GM08714 (cell line): ENCODE data around the gene MTCH2.
"Not testable (repeated sequence)": the region's sequence is repeated elsewhere in the genome, so short reads cannot be mapped to it uniquely, and the experiment has no call there.

ENCODE experiments used
- H3K4me3 ChIP-seq: fragments of 200-500 bp; sonication (Bioruptor generic); 2 replicates; pipeline ENCODE4 v1.5.1; 2014; ENCODE audit warnings: mild to moderate bottlenecking, low read length, inconsistent platforms
- ZNF274 ChIP-seq: IDR thresholded peaks from 2 replicates; pipeline ENCODE4 v1.6.1; 2012; ENCODE audit warnings: mild to moderate bottlenecking, low read depth, low read length

MTCH2 gene

DNA sequence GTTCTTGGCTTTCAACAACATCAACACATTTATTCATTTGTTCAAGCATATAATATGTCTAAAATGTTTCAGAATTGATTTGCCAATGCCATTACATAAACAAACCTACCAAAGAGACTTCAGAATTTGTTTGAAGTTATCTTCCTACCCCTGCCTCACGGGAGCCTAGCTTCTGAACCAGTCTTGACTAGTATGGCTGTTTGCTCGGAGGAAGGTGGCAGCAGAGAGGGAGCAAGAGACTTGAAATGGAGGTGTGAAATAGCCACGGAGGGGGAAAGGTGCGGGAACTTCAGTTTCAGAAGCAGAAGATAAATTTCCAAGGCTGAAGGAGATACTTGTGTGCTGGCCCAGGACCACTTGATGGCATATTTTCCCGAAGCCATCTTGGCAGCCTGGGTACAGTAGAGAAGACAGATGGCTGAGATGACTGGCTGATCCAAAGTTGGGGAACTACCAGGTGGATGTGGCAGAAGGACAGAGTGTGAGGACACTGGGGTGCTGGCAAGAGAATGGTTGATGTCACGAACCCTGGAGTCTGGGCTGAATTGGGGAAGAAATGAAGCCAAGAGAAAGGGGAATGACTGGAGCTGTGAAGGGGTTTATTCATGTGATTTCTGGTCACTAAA lies 14.0 kb upstream of the MTCH2 start:
- no peak for TF ChIP-seq ZNF274
- H3K4me3 ChIP-seq: no peak overlapping the region

DNA sequence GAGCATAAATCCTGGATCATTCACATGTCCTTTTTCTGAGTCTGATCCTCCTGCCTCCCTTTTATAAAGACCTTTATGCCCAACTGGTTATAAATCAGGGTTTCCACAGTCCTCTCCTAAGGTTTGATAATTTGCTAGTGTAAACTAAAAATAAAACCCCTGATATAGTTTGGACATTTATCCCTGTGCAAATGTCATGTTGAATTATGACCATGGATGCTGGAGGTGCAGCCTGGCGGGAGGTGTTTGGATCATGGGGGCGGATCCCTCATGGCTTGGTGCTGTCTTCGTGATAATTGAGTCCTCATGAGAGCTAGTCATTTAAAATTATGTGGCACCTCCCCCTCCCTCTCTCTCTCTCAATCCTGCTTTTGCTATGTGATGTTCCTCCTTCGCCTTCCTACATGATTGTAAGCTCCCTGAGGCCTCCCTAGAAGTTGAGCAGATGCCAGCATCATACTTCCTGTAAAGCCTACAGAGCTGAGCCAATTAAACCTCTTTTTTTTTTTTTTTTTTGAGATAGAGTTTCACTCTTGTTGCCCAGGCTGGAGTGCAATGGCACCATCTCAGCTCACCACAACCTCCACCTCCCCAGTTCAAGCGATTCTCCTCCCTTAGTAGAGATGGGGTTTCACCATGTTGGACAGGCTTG lies 9.6 kb upstream of the MTCH2 start:
- H3K4me3 ChIP-seq: no peak overlapping the region
- no peak for TF ChIP-seq ZNF274

DNA sequence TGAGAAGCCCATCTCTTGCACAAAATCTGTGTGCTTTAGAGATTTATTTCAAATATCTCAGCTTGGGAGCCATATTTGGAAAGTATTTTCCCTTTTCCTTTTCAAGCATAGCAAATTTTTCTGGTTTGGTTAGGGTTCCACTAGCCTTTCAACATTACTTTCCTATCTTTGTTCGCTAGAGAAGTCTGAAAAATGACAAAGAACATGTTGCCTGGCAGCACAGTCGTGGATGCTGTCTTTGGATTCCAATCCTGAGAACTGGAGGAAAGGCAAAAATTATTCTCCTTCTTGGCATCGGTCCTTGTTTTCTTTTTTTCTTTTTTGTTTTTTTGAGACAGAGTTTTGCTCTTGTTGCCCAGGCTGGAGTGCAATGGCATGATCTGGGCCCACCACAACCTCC lies 6.9 kb upstream of the MTCH2 start:
- no peak for TF ChIP-seq ZNF274

DNA sequence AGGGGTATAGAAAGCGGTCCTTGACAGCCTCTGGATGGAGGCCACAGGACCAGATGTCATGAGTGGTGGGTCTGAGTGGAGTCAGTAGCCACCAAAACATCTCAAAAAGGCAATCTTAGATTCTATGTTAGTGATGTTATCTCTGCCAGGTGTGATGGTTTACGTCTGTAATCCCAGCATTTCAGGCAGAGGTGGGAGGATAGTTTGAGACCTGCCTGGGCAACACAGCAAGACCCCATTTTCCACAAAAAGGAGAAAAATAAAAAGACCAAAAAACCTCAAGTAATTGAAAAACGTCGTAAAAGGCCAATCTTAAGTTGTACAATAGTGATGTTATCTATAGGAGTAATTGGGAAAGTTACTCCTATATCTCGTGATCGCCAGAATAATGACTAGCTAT lies 3.7 kb upstream of the MTCH2 start:
- no peak overlapping the region for H3K4me3 ChIP-seq
- no peak for TF ChIP-seq ZNF274

More for the DNA sequence above, 6.9 kb upstream of the MTCH2 start:
- H3K4me3 ChIP-seq: no peak overlapping the region

DNA sequence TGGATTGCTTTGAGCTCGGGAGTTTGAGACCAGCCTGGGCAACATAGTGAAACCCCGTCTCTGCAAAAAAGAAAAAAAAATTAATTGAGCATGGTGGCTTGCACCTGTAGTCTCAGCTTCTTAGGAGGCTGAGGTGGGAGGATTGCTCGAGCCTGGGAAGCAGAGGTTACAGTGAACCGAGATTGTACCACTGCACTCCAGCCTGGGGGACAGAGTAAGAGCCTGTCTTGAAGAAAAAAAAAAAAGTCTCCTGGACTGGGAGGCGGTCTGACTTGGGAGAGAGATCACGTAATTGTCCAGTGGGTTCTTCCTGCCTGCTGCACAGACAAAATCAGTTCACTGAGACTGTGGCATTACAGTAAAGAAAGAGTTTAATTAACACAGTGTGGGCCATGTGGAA lies 3.1 kb upstream of the MTCH2 start:
- H3K4me3 ChIP-seq: no peak overlapping the region
- no peak for TF ChIP-seq ZNF274

DNA sequence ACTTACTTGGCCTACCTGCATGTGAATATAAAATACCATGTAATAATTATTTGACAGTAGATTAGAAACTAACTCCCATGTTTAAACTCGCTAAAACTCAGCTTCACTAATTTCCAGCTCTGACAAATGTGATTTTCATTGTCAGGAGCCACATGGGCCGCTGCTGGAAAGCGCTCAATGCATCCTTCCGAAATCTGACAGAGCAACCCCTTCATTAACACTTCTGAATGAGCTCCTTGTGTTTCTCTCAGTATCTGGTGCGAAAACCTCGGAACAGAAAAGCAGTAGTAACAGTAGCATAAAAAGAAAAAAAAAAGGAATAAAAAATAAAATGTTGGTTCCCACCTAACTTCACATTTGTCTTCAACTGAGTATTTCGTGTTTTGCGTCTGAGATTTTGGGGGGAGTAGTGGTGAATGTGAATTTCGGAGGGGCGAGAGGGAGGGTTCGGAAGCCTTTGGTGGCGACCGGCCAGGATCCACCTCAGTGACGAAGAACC lies 710 bp downstream of the MTCH2 start:
- peak overlapping the region; percentile 92 for H3K4me3 ChIP-seq
- TF ChIP-seq ZNF274: no peak

DNA sequence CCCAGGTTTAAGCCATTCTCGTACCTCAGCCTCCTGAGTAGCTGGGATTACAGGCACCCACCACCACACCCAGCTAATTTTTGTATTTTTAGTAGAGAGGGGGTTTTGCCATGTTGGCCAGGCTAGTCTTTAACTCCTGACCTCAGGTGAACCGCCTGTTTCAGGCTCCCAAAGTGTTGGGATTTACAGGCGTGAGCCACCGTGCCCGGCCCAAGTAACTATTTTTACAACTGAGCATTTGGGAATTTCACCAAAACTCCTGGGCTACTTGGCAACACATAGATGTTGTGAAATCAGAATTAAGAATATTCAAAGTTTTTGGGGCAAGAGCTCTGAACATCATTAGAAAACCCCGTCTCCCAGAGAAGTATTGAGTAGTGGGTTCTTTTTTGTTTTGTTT lies 1.9 kb downstream of the MTCH2 start:
- H3K4me3 ChIP-seq: not testable (repeated sequence)

DNA sequence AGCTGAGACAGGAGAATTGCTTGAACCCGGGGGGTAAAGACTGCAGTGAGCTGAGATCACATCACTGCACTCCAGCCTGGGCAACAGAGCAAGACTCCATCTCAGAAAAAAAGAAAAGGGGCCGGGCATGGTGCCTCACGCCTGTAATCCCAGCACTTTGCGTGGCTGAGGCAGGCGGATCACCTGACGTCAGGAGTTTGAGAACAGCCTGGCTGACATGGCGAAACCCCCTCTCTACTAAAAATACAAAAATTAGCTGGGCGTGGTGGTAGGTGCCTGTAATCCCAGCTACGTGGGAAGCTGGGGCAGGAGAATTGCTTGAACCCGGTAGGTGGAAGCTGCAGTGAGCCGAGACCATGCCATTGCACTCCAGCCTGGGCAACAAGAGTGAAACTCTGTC lies 6.0 kb downstream of the MTCH2 start:
- not testable (repeated sequence) for H3K4me3 ChIP-seq

DNA sequence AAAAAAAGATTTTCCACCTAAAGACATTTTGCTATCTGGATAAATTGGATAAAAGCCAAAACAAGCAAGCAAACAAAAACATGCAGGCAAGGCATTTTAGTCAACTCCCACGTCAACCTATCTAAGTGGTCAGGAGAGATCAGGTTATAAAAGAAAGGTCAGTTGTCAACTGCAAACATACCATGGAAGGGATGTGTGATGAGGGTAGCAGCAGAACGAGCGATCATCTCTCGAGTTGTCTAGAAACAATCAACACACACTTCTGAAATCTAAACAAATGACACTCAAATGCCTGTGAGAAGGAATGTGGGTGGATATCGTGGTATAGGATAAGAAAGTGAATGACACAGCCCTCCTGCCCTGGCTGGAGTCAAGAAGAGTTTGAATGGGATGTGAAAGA lies 10.9 kb downstream of the MTCH2 start:
- TF ChIP-seq ZNF274: no peak
- no peak overlapping the region for H3K4me3 ChIP-seq

DNA sequence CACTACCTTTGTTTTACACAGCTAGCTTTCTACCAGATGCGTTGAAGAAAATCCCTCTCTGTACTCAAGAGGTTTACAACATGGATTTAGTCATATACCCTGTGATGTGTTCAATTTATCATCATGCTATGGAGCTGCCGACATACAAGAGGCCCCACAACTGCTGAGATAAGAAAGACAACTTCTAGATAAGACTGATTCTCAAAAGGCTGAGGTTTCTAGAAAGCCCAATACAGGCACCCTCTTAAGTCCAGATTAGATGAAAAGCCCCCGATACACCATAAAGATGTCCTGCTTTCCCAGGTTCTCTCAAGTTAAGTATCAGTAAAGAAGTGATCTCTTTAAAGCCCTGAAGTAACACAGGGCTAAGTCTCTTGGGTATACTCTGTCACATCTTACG lies 14.3 kb downstream of the MTCH2 start:
- TF ChIP-seq ZNF274: no peak
- no peak overlapping the region for H3K4me3 ChIP-seq

DNA sequence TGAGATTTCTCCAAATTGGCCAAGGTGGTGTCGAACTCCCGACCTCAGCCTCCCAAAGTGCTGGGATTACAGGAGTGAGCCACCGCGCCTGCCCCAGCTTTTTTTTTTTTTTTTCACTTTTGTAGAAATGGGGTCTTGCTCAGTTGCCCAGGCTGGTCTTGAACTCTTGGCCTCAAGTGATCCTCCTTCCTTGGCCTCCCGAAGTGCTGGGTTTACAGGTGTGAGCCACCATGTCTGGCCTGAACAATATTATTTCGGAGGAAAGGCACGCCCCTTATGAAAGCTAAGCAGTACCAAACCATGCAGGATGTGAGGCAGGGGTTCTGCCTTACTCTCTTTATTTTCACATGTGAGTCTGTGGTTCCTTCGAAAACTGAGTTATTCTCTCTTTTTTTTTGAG lies 16.1 kb downstream of the MTCH2 start:
- no peak overlapping the region for H3K4me3 ChIP-seq
- no peak for TF ChIP-seq ZNF274

DNA sequence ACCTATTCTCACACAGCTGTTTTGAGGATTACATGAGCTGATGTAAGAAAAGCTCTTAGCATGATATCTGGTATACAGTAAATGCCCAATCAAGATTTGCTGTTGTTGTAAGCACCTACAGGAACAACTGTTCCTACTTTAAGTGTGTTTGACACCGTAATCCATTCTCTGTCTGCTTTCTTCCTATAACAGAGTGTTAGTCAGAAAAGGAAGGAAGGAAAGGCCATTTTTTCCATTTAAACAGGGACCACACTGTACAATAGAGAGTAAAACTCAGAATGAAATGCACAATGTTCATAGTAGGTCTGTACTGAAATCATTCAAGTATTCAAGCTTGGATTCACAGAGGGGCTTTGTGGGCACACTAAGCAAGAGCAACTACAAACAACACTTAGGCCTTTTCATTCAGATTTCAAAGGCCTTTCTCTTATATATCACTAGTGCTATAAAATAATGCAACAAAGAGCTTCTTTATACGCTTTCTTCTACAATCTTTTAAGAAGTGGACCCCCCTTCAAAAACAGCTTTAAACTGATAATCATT lies 21.5 kb downstream of the MTCH2 start:
- TF ChIP-seq ZNF274: no peak
- H3K4me3 ChIP-seq: no peak overlapping the region

DNA sequence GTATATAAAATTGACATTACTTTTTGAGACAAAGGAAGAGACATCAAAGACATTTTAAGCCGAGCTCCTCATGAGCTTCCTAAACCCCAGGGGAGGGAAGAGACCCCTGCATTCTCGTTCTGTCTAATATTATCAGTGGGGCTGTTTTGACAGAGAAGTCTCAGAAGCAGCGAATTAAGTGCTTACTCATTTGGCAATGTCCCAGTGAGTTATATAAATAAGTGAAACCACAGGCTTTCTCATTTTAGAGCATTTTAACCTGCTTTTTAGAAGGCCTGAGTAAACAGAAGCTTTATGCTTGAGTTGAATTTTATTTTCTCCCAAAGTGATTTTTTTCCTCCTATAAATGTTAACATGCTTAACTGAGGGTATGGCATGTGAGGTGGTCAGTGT lies 24.9 kb downstream of the MTCH2 start:
- no peak for TF ChIP-seq ZNF274
- no peak overlapping the region for H3K4me3 ChIP-seq

DNA sequence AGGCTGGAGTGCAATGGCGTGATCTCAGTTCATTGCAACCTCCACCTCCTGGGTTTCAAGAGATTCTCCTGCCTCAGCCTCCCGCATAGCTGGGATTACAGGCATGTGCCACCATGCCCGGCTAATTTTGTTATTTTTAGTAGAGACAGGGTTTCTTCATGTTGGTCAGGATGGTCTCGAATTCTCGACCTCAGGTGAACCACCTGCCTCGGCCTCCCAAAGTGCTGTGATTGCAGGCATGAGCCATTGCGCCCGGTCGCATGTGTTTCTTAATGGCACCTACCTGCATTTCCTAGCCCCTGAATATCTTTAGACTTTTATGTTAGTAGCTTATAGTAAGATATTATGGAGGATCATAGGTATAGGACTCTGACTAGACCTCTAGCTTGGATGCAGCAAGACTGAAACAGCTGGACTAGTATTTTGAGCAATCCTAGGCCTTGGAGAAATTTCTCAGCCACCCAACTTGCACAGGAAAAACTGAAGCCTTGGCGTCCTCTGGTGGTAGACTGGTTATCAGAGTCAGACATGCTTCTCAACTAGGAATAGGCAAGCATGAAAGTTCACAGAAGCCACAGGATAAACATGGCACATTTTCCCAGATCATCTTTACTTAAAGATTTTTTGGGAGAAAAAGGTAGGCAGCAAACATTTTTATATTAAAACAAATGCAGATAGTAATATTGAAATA lies 25.5 kb downstream of the MTCH2 start:
- no peak for TF ChIP-seq ZNF274
- H3K4me3 ChIP-seq: no peak overlapping the region

DNA sequence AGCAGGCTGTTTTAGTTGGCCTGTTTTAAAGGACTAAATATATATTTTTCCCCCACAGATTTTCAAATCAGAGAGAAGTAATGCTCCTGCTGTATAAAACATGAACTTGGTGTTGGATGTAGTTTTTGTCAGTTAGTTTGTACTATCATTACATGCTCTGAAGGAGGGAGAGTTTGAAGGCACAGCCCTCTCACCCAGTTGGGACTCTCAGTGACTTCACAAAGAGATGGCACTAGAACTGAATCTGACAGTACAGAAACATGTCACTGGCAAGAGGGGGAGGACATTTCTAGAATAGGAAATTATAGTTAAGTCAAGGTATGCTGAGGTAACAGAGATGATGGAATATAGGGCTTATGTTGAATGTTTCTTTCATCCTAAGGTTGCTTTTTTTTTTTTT lies 27.1 kb downstream of the MTCH2 start:
- no peak for TF ChIP-seq ZNF274
- no peak overlapping the region for H3K4me3 ChIP-seq
